ENCODE measurements around the gene MMAA.
"Not testable (repeated sequence)": the region's sequence is repeated elsewhere in the genome, so short reads cannot be mapped to it uniquely, and the experiment has no call there.

Gene MMAA

GRCh38 chr4:145686991-145687390 is 67.8 kb downstream of the MMAA start:
- no peak for TF ChIP-seq CTCF (IDR thresholded peaks at IDR 0.05; ENCODE audit: insufficient read depth, missing control alignments)
- DNase-seq (ENCODE audit: insufficient read length, low spot score) (no peak), FAIRE-seq (no peak)

- no peak for TF ChIP-seq CTCF (IDR thresholded peaks at IDR 0.05; ENCODE audit: insufficient read depth, missing control alignments)
- DNase-seq (ENCODE audit: insufficient read length, low spot score) (no peak), FAIRE-seq (no peak)
These were observed 71.4 kb downstream of the MMAA start for GRCh38 chr4:145690610-145691009.

- not testable (repeated sequence) for FAIRE-seq; DNase-seq (ENCODE audit: insufficient read length, low spot score)
These were observed 72.2 kb downstream of the MMAA start for GRCh38 chr4:145691416-145691815.

GRCh38 chr4:145694929-145695328 is 75.7 kb downstream of the MMAA start:
- no peak for TF ChIP-seq CTCF (IDR thresholded peaks at IDR 0.05; ENCODE audit: insufficient read depth, missing control alignments)
- FAIRE-seq: no peak
- DNase-seq (ENCODE audit: insufficient read length, low spot score): no peak

GRCh38 chr4:145697332-145697731 is 78.1 kb downstream of the MMAA start:
- no peak for TF ChIP-seq CTCF (IDR thresholded peaks at IDR 0.05; ENCODE audit: insufficient read depth, missing control alignments)
- no peak for FAIRE-seq

GRCh38 chr4:145698507-145698906 is 79.3 kb downstream of the MMAA start:
- DNase-seq (ENCODE audit: insufficient read length, low spot score): no peak
- TF ChIP-seq CTCF (IDR thresholded peaks at IDR 0.05; ENCODE audit: insufficient read depth, missing control alignments): no peak
- FAIRE-seq: no peak

More at GRCh38 chr4:145697332-145697731, 78.1 kb downstream of the MMAA start:
- DNase-seq (ENCODE audit: insufficient read length, low spot score): no peak

GRCh38 chr4:145703850-145704497 is 84.8 kb downstream of the MMAA start:
- no peak for TF ChIP-seq CTCF (IDR thresholded peaks at IDR 0.05; ENCODE audit: insufficient read depth, missing control alignments)
- no peak for FAIRE-seq
- DNase-seq (ENCODE audit: insufficient read length, low spot score): no peak

GRCh38 chr4:145709336-145709735 is 90.2 kb downstream of the MMAA start:
- TF ChIP-seq CTCF (IDR thresholded peaks at IDR 0.05; ENCODE audit: insufficient read depth, missing control alignments): no peak
- DNase-seq (ENCODE audit: insufficient read length, low spot score): no peak
- no peak for FAIRE-seq
